ENCODE results near the gene ITGA11. TPM values are rescaled to one million over a fixed set of nuclear protein-coding genes. Genes with fewer than 3 reads are reported as not detected.
A peak's percentile ranks its signal among the peaks of the same experiment; 100 is the strongest.

Gene ITGA11
- total and polyA plus RNA-seq, 4 experiments from 2014 or later, result not detected

DNA sequence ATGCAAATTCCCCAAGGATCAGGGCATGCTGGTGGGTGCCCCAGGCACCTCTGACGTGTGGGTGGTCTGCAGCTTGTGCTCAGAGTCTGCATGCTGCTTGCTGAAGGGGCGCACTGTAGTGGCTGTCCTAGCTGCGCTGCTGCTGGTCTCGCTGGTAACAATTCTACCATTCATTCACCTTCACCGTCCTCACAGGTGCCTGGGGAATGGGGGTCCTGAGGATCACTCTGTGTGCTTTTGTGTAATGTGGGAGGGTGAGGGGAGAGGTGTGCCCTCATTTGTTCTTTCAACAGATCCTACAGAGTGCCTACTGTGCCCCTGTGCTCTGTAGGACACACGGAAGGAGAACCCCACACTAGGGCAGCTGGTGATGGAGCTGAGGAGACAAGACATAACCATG, 2.1 kb upstream of the ITGA11 start:
- Histone ChIP-seq H3K4me1 (ENCODE audit: insufficient read depth, low read length) (no peaks in the 10 kb centered on the region), H3K4me3 (ENCODE audit: low read length in 2 of 2) (no peak overlapping the region), H3K36me3 (ENCODE audit: insufficient read depth, low read length) (no peaks in the 10 kb centered on the region), H3K9me3 (ENCODE audit: control insufficient read depth in 1 of 2, low read length in 2 of 2) (no peaks in the 10 kb centered on the region), H3K27me3 (ENCODE audit: insufficient read depth, low read length) (peaks cover 5% of the 10 kb centered on the region), H3K27ac (ENCODE audit: low read depth, low read length) (no peak overlapping the region)
- intact Hi-C loops (cut with micrococcal nuclease), result no loop called here
- Mint-ChIP-seq H3K4me3 (no peak overlapping the region), H3K27ac (no peak overlapping the region), H3K36me3 (no peaks in the 10 kb centered on the region), H3K4me1 (peaks cover 0 to 9% (median 2%) of the 10 kb centered on the region in 4 donors), H3K27me3 (peaks cover 38 to 50% of the 10 kb centered on the region in 2 donors), H3K9me3 (no peaks in the 10 kb centered on the region)
- ChIA-PET POLR2A (ENCODE audit: partially characterized antibody) (no interaction called here), CTCF (ENCODE audit: partially characterized antibody) (no interaction called here)
- DNase-seq, result no peak

- no peak overlapping the region for H3K27ac Mint-ChIP-seq
These were observed 1.6 kb upstream of the ITGA11 start for GRCh38 chr15:68433551-68433950.

DNA sequence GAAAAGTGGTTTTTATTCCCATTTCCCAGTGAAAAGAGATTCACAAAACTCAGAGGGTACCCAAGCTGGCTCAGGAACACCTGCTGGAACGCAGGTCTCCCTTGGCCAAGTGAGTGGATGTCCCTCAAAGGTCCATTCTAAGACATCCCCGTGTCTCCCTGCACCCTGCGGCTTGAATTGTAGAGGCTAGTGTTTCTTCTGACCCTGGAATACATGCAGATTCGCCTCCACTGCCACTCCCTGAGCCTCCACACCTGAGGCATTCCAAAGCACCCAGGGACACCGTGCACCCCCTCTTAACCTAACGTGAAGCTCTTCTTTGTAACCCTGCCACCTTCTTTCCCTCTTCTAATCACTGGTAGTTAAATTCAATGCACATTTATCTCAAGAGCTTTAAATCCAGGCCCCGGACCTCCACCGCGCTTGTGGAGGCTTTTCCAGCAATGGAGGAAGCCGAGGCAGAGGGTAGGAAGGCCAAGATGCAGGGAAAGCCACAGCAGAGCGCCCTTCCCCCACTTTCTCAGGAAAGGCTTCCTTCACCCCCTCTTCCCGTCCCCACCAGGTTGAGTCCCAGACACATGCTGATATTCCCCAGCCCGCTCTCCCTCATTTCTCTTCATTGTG, 590 bp upstream of the ITGA11 start:
- POLR2A ChIA-PET (ENCODE audit: partially characterized antibody), result no interaction called here
- Mint-ChIP-seq H3K4me3 (no peak overlapping the region), H3K4me1 (peaks cover 0 to 9% (median 2%) of the 10 kb centered on the region in 4 donors), H3K36me3 (no peaks in the 10 kb centered on the region), H3K27me3 (peaks cover 34 to 56% of the 10 kb centered on the region in 2 donors), H3K9me3 (no peaks in the 10 kb centered on the region), H3K27ac (no peak overlapping the region)
- Histone ChIP-seq H3K4me3 (ENCODE audit: low read length in 2 of 2) (no peak overlapping the region), H3K27ac (ENCODE audit: low read depth, low read length) (no peak overlapping the region), H3K4me1 (ENCODE audit: insufficient read depth, low read length) (no peaks in the 10 kb centered on the region), H3K36me3 (ENCODE audit: insufficient read depth, low read length) (no peaks in the 10 kb centered on the region), H3K9me3 (ENCODE audit: control insufficient read depth in 1 of 2, low read length in 2 of 2) (no peaks in the 10 kb centered on the region), H3K27me3 (ENCODE audit: insufficient read depth, low read length) (peaks cover 5% of the 10 kb centered on the region)
- CTCF ChIA-PET (ENCODE audit: partially characterized antibody), result no interaction called here
- DNase-seq, result no peak
- intact Hi-C loops (cut with micrococcal nuclease), result no loop called here

More at GRCh38 chr15:68433551-68433950, 1.6 kb upstream of the ITGA11 start:
- Histone ChIP-seq H3K9me3 (ENCODE audit: control insufficient read depth in 1 of 2, low read length in 2 of 2) (no peaks in the 10 kb centered on the region), H3K4me1 (ENCODE audit: insufficient read depth, low read length) (no peaks in the 10 kb centered on the region), H3K36me3 (ENCODE audit: insufficient read depth, low read length) (no peaks in the 10 kb centered on the region), H3K27me3 (ENCODE audit: insufficient read depth, low read length) (peaks cover 5% of the 10 kb centered on the region), H3K27ac (ENCODE audit: low read depth, low read length) (no peak overlapping the region), H3K4me3 (ENCODE audit: low read length in 2 of 2) (no peak overlapping the region)
- Mint-ChIP-seq H3K9me3 (no peaks in the 10 kb centered on the region), H3K4me1 (peaks cover 0 to 9% (median 2%) of the 10 kb centered on the region in 4 donors), H3K27me3 (peaks cover 39 to 54% of the 10 kb centered on the region in 2 donors), H3K4me3 (no peak overlapping the region), H3K36me3 (no peaks in the 10 kb centered on the region)
- CTCF ChIA-PET (ENCODE audit: partially characterized antibody), result no interaction called here
- intact Hi-C loops (cut with micrococcal nuclease), result no loop called here
- DNase-seq, result no peak
- POLR2A ChIA-PET (ENCODE audit: partially characterized antibody), result no interaction called here

- no peaks in the 10 kb centered on the region for H3K9me3 Mint-ChIP-seq
- DNase-seq, result no peak
- peaks cover 26 to 50% of the 10 kb centered on the region in 2 donors for H3K27me3 Mint-ChIP-seq
These were observed 749 bp downstream of the ITGA11 start for GRCh38 chr15:68431037-68431791.

DNA sequence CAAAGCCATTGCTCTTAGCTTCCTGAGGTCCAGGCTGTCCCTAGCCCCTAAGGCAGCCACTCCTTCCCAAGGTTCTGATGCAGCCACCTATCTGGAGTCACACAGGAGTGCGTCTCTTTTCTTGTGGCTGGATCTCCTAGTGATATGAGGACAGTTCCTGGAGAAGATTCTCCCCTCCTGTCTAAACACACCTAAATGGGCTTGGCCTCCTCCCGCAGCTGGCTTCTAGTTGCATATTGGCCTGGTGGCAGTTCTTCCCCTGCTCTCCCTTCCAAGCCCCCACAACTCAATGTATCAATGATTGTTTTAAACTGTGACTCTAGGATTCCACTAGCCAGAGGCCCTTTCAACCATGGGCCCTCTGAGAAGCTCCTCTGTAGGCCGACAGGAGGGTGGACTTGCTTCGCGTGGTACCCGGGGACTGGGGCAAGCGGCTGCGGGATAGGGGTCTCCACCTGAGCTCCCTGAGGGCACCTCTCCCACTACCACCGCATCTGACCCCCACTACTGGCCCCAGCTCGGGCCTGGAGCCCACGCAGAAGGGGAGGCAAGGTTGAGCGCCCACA, 1.4 kb downstream of the ITGA11 start:
- CTCF ChIA-PET (ENCODE audit: partially characterized antibody), result no interaction called here
- H3K36me3 ChIP-seq (ENCODE audit: insufficient read depth, low read length), result no peaks in the 10 kb centered on the region
- peaks cover 5% of the 10 kb centered on the region for H3K27me3 ChIP-seq (ENCODE audit: insufficient read depth, low read length)
- H3K27ac ChIP-seq (ENCODE audit: low read depth, low read length), result no peak overlapping the region
- Mint-ChIP-seq H3K27me3 (peaks cover 26 to 45% of the 10 kb centered on the region in 2 donors), H3K36me3 (no peaks in the 10 kb centered on the region), H3K4me1 (peaks cover 0 to 9% (median 2%) of the 10 kb centered on the region in 4 donors), H3K27ac (no peak overlapping the region), H3K9me3 (no peaks in the 10 kb centered on the region), H3K4me3 (peak overlapping the region in 1 of 8 donors; percentile 32)
- POLR2A ChIA-PET (ENCODE audit: partially characterized antibody), result no interaction called here
- intact Hi-C loops (cut with micrococcal nuclease), result no loop called here
- no peaks in the 10 kb centered on the region for H3K9me3 ChIP-seq (ENCODE audit: control insufficient read depth in 1 of 2, low read length in 2 of 2)
- no peak for DNase-seq
- no peak overlapping the region for H3K4me3 ChIP-seq (ENCODE audit: low read length in 2 of 2)
- H3K4me1 ChIP-seq (ENCODE audit: insufficient read depth, low read length), result no peaks in the 10 kb centered on the region

More at GRCh38 chr15:68431037-68431791, 749 bp downstream of the ITGA11 start:
- H3K27me3 ChIP-seq (ENCODE audit: insufficient read depth, low read length), result peaks cover 5% of the 10 kb centered on the region
- POLR2A ChIA-PET (ENCODE audit: partially characterized antibody), result no interaction called here
- no peaks in the 10 kb centered on the region for H3K9me3 ChIP-seq (ENCODE audit: control insufficient read depth in 1 of 2, low read length in 2 of 2)
- intact Hi-C loops (cut with micrococcal nuclease), result no loop called here
- H3K36me3 ChIP-seq (ENCODE audit: insufficient read depth, low read length), result no peaks in the 10 kb centered on the region
- H3K4me3 ChIP-seq (ENCODE audit: low read length in 2 of 2), result no peak overlapping the region
- H3K36me3 Mint-ChIP-seq, result no peaks in the 10 kb centered on the region
- H3K4me1 ChIP-seq (ENCODE audit: insufficient read depth, low read length), result no peaks in the 10 kb centered on the region
- no peak overlapping the region for H3K27ac ChIP-seq (ENCODE audit: low read depth, low read length)
- no peak overlapping the region for H3K4me3 Mint-ChIP-seq
- peaks cover 0 to 9% (median 2%) of the 10 kb centered on the region in 4 donors for H3K4me1 Mint-ChIP-seq
- no peak overlapping the region for H3K27ac Mint-ChIP-seq
- CTCF ChIA-PET (ENCODE audit: partially characterized antibody), result no interaction called here

- no peaks in the 10 kb centered on the region for H3K36me3 ChIP-seq (ENCODE audit: insufficient read depth, low read length)
- no peaks in the 10 kb centered on the region for H3K9me3 Mint-ChIP-seq
- H3K4me3 Mint-ChIP-seq, result no peak overlapping the region
- H3K27ac ChIP-seq (ENCODE audit: low read depth, low read length), result no peak overlapping the region
- H3K27me3 Mint-ChIP-seq, result peaks cover 26 to 42% of the 10 kb centered on the region in 2 donors
- H3K27me3 ChIP-seq (ENCODE audit: insufficient read depth, low read length), result peaks cover 5% of the 10 kb centered on the region
- ChIA-PET CTCF (ENCODE audit: partially characterized antibody) (no interaction called here), POLR2A (ENCODE audit: partially characterized antibody) (no interaction called here)
- intact Hi-C loops (cut with micrococcal nuclease), result no loop called here
- H3K4me3 ChIP-seq (ENCODE audit: low read length in 2 of 2), result no peak overlapping the region
- no peak for DNase-seq
- no peaks in the 10 kb centered on the region for H3K4me1 ChIP-seq (ENCODE audit: insufficient read depth, low read length)
- peaks cover 0 to 9% (median 2%) of the 10 kb centered on the region in 4 donors for H3K4me1 Mint-ChIP-seq
- H3K27ac Mint-ChIP-seq, result no peak overlapping the region
- no peaks in the 10 kb centered on the region for H3K36me3 Mint-ChIP-seq
- no peaks in the 10 kb centered on the region for H3K9me3 ChIP-seq (ENCODE audit: control insufficient read depth in 1 of 2, low read length in 2 of 2)
These were observed 2.1 kb downstream of the ITGA11 start for GRCh38 chr15:68429691-68430470.

GRCh38 chr15:68428431-68428940, 3.5 kb downstream of the ITGA11 start:
- Mint-ChIP-seq H3K4me1 (peaks cover 0 to 9% (median 2%) of the 10 kb centered on the region in 4 donors), H3K27ac (no peak overlapping the region), H3K9me3 (no peaks in the 10 kb centered on the region), H3K4me3 (no peak overlapping the region), H3K27me3 (peaks cover 22 to 34% of the 10 kb centered on the region in 2 donors), H3K36me3 (no peaks in the 10 kb centered on the region)
- no peak overlapping the region for H3K4me3 ChIP-seq (ENCODE audit: low read length in 2 of 2)
- H3K36me3 ChIP-seq (ENCODE audit: insufficient read depth, low read length), result no peaks in the 10 kb centered on the region
- intact Hi-C loops (cut with micrococcal nuclease), result no loop called here
- CTCF ChIA-PET (ENCODE audit: partially characterized antibody), result no interaction called here
- peaks cover 5% of the 10 kb centered on the region for H3K27me3 ChIP-seq (ENCODE audit: insufficient read depth, low read length)
- DNase-seq, result no peak
- no peaks in the 10 kb centered on the region for H3K4me1 ChIP-seq (ENCODE audit: insufficient read depth, low read length)
- POLR2A ChIA-PET (ENCODE audit: partially characterized antibody), result no interaction called here
- H3K27ac ChIP-seq (ENCODE audit: low read depth, low read length), result no peak overlapping the region
- H3K9me3 ChIP-seq (ENCODE audit: control insufficient read depth in 1 of 2, low read length in 2 of 2), result no peaks in the 10 kb centered on the region
